GM19193 (cell line): ENCODE measurements around the gene EXOC4.

Experiments
- POLR2A ChIP-seq: IDR thresholded peaks from 4 replicates; pipeline ENCODE4 v1.6.1; 2011; ENCODE audit not compliant: insufficient read depth, insufficient read length; ENCODE audit errors: extremely low read depth

Gene EXOC4

DNA sequence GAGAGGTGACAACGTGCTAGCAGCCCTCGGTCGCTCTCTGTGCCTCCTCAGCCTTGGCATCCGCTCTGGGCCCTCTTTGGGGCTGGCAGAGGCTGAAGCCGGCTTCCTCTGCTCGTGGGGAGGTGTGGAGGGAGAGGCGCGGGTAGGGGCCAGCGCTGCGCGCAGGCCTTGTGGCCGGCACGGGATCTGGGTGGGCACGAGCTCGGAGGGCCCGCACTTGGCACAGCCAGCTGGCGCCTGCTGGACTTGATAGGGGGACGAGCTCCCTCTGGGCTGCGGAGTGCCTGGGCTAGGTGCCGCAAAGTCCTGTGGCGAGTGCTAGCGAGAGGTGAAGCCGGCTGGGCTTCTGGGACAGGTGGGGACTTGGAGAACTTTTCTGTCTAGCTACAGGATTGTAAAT is 170.7 kb downstream of the EXOC4 start:
- no peak for TF ChIP-seq POLR2A

- no peak for TF ChIP-seq POLR2A
These were observed 175.4 kb downstream of the EXOC4 start for GRCh38 chr7:133428326-133428725.

DNA sequence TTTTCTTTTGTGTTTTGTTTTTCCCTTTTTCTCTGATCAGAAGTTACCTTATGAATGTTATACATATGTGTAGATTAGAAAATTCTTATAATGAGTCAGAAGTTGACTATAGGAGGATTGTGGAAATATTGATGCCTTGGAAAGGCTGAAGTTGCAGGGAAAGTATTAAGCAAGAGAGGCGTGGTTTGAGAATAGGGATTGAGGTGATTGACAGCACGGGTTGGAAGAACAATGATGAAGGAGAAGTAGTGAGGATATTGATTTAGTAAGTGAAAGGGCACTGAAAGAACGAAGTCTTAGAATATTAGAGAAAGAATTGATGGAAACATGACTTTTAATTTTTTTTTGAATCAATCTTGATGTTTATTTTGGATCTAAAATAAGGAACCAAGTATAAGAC is 176.0 kb downstream of the EXOC4 start:
- no peak for TF ChIP-seq POLR2A

DNA sequence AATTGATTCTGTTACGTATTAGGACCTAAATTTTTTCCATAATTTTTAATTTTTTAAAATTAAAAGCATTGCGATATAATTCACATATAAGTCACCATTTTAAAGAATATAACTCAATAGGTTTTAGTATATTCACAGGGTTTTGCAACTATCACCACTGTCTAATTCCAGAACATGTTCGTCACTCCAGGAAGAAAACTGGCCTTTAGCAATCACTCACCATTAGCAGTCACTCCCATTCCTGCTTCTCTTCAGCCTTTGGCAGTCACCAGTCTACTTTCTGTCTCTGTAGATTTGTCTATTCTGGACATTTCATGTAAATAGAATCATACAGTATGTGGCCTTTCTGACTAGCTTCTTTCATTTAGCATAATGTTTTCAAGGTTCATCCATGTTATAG is 176.5 kb downstream of the EXOC4 start:
- TF ChIP-seq POLR2A, result no peak

GRCh38 chr7:133431134-133431724 is 178.4 kb downstream of the EXOC4 start:
- TF ChIP-seq POLR2A, result no peak

GRCh38 chr7:133433165-133433812 is 180.4 kb downstream of the EXOC4 start:
- TF ChIP-seq POLR2A, result no peak

GRCh38 chr7:133434246-133434865 is 181.5 kb downstream of the EXOC4 start:
- no peak for TF ChIP-seq POLR2A

GRCh38 chr7:133436014-133436428 is 183.1 kb downstream of the EXOC4 start:
- no peak for TF ChIP-seq POLR2A

DNA sequence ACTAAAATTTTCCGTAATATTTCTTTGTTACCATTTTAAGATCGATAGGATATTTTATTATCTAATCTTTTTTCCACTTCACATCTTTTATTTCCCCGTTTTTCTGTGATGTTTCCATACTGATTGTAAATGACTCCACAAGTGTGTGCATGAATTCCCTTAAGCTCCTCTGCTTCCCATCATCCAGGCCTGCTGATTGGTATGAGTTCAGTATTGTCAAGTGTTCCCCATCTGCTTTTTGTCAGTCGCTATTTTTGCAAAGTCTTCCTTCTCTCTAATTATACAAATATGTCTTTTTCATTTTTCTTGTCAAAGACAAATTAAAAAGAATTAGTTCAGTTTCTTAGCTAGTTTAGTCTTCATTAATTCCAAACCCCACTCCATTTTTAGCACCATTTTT is 184.7 kb downstream of the EXOC4 start:
- no peak for TF ChIP-seq POLR2A

DNA sequence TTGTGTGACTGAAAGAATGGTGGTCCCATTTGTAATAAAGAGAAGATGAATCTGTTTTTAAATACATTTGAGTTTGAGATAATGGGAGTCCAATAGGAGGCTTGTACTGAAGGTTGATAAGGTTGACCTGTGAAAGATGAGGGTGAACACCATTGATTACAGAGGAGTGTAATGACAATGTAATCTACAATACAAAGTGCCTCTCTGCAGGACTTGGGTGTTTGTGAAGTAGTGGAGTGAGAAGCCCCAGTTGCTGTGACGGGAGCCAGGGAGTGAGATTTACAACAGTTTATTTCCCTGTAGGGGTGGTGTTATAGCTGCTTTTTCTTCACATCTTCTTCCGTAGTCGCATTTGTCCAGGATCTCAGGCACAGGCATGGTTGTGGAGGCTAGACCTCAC is 189.9 kb downstream of the EXOC4 start:
- TF ChIP-seq POLR2A, result no peak

- no peak for TF ChIP-seq POLR2A
These were observed 192.7 kb downstream of the EXOC4 start for GRCh38 chr7:133445617-133446016.

DNA sequence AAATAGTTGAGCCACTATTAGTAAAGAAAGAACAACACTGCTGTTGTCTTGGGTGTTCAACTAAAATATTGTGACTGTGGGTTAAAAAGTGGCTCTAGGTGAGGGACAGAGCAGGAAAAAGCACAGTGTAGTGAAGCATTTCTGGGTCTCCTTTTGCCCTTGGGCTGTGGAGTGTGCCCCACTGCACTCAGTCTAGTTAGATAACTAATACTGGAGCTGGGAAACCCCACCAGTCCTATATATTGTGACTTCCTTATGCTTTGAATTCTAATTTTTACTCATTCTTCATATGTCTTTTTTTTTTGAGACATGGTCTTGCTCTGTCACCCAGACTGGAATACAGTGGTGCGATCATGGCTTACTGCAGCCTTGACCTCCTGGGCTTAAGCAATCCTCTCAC is 195.1 kb downstream of the EXOC4 start:
- TF ChIP-seq POLR2A, result no peak

DNA sequence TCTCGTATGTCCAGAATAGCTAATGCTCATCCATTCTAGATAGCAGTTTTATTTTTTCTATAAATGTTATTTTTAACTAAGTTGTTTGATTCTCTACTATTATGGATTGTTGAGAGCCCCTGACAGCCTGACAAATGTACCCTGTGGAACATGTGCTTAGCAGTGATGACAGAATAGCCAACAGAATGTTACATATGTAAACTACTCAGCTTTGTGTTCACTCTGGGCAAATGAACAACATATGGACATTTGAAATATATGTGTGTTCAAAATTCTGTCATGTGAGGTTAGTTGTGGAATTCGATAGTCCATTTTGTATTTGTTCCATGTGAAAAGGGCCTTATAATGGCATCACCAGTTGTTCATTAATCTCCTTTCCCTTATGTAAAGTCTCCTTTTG is 199.7 kb downstream of the EXOC4 start:
- TF ChIP-seq POLR2A, result no peak

DNA sequence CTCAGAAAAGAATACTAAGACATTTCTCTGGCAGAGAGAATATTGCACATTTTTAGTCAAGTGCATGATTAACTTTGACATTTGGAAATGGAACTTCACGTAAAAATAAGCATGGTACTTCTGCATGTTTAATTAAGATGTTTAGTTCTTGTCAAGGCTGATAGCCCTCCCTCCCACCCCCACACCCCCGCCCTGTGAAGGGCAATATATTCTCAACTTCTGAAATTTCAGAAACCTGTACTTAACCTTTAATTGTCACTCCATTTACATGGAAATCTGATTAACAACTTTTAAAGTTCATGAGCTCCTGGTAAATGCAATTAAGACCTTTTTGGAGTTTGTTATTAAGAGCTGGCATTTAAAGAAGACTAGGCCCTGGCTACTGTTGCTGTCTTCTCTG is 205.8 kb downstream of the EXOC4 start:
- no peak for TF ChIP-seq POLR2A

DNA sequence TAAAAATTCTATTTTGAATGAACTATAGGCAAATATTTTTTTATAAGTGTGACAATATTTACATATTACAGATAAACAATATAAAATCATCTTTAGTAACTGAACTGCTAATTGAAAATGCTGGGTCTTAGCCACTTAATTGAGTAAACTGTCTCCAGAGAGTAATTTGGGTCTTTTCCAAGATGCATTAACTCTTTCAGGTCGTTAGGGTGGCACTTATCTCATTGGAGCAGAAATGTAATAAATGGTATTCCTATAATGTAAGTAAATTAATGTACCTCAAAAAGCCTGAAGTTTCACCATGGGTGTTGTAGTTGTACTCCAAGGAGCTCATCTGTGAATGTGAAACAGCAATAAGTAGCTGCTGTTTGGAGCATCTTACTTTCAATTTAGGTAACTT is 208.5 kb downstream of the EXOC4 start:
- no peak for TF ChIP-seq POLR2A

DNA sequence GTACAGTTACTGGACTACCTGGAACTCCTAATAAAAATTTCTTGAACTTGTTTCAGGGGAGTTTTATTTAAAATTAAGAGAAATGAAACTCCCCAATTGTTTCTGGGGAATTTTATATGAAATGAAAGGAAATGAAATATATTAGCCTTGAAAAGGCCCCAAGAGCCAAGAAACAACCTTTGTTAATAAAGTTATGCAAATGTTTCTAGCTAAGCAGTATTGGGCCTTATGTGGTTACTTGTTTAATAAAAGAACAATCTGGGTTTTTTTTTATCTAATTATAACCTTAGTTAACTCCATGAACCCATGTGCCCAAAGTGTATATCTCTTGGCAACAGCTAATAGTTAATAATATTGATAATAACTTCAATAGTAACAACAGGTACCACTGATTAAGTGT is 222.8 kb downstream of the EXOC4 start:
- TF ChIP-seq POLR2A, result no peak

DNA sequence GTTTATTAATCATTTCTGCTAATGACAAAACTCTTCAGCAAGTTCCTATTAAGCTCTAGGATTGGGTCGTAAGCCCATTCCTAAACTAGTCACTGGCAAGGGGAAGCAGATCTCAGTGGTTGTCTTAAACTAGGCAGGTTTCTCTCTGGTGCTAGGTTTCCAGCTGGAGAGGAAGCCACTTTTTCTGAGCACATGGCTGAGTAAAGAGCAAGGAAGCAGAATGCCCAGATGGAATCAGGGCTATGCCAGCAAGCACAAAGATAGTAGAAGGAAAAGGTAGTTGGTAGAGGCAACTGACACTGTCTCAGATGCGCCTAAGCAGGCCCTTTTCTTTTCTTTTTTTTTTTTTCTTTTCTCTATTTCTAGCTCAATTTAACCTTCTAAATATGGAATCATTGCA is 224.9 kb downstream of the EXOC4 start:
- no peak for TF ChIP-seq POLR2A

- no peak for TF ChIP-seq POLR2A
These were observed 225.8 kb downstream of the EXOC4 start for GRCh38 chr7:133478591-133479135.
